ENCODE results near the gene WDR33. TPM values are rescaled to one million over a fixed set of nuclear protein-coding genes. Genes with fewer than 3 reads are reported as not detected.

WDR33 gene
- total RNA-seq, 2 donors from 2014 or later, result 46.0 to 47.4 TPM

DNA sequence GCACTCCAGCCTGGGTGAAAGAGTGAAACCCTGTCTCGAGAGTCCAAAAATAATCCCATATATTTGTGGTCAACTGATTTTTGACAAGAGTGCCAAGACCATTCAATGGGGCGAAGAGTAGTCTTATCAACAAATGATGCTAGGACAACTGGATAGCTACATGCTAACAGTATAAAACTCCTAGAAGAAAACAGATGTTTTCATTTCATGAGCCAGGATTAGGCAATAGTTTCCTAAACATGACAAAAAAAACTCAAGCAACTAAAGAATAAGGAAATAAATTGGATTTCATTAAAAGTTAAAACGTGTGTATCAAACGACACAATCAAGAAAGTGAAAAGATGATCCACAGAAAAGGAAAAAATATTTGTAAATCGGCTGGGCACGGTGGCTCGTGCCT lies 141.9 kb downstream of the WDR33 start:
- no peak for ATAC-seq
- no peak for DNase-seq
- intact Hi-C loops (cut with DNase I, micrococcal nuclease), result no loop called here

DNA sequence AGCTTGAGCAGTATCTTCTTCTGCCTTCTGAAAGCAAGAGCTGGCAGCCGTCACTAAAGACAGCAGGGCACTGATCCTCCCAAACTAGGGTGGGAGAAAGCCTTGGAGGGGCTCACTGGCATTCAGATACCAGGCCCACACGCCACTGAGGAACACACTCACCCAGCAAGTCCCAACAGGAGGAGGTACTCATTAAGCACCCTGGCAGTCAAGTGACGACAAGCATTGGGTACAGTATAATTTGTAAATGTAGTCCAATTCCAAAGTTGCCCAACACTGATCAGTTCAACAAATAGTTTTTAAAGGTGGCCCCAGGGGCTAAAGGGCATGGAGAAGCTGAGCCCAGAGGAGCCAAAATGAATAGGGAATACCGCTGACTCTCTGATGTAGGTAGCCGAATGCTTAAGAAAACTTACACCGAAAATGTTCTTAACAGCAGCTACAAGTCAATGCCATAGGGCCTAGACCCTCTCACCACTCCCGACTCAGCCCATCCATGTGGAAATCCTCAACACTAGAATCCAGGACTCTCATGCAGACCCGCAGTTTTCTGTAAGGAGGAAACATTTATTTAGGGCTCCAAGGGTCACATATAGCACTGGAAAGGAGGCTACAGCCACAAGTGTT lies 145.6 kb downstream of the WDR33 start:
- no peak for ATAC-seq
- intact Hi-C loops (cut with DNase I, micrococcal nuclease), result no loop called here
- no peak for DNase-seq

DNA sequence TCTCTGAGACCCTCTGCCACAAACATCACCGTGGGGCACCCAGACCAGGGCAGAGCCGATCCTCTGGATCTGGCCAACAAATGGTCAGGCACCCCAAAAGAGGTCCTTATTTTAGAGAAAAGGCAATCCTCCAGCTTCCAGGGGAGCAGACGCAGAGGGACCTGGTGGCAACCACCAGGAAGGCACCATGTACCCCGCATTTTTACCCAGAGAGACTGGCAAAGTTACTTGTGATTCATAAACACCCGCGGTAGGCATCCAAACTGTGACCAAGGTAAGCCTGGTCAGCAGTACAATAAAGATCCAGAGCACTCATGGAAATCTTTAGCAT lies 146.1 kb downstream of the WDR33 start:
- ATAC-seq (no peak), DNase-seq (no peak)
- intact Hi-C loops (cut with DNase I, micrococcal nuclease), result no loop called here

DNA sequence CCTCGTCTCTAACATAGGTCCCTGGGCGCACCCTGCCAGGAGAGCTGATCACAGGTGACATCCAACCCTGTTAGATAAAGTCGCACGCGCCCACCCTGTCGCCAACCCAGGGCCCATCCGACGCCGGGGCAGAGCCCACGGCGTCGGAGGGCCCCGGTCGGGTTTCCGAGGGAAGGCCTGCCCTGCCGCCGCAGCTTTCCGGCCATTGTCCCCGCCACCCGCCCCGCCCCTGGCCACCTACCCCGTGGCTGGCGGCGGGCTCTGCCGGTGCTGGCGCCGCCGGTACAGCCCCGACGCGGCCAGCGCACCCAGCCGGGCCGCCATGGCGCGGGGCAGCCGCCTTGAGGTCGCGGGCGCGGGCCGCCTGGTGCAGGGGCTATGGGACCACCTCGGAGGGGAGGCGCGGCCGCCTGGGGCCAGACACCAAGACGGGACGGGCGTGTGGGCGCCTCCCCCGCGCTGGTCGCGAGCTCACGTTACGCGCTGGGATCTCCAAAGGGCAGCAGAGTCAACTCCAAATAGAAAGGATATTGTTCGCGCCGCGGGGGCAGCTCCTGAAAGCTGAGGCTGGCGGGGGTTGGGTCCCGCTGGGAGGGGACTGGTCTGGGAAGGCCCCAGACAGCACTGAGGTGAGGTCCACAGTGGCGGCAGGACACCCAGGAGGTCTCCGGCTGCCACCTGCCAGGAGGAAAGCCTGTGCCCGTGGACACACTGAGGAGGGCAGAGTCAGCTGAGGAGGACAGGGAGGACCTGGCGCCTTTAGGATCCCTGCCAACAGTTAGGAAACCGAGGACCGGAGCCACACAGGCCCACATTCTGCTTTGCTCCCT lies 146.7 kb downstream of the WDR33 start:
- DNase-seq (peak in 1 of 2 donors; percentile 25), ATAC-seq (peak; percentile 53)
- intact Hi-C loops (cut with DNase I, micrococcal nuclease), result no loop called here

DNA sequence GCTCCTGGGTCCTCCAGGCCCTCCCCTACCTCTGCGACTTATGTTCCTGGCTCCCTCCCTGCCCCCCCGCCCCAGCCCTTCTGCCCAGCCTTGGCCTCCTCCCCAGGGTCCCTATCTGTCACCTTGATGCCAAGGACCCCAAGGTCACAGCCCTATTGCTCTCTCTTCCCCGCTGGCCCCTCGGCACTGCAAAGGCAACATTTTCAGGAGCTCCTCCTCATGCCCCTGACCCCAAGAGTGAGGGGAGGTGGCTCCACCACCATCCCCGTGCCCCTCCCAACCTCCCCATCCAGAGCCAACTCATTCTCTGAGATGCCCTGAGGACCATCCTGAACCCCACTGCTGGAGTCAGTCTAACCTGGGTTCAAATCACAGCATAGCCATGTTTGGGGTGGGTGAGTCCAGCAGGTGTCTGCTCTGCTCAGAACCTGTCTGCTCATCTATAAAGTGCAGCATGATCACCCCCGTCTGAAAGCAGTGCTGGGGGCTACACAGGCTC lies 147.4 kb downstream of the WDR33 start:
- no peak for ATAC-seq
- no peak for DNase-seq
- intact Hi-C loops (cut with DNase I, micrococcal nuclease), result no loop called here

DNA sequence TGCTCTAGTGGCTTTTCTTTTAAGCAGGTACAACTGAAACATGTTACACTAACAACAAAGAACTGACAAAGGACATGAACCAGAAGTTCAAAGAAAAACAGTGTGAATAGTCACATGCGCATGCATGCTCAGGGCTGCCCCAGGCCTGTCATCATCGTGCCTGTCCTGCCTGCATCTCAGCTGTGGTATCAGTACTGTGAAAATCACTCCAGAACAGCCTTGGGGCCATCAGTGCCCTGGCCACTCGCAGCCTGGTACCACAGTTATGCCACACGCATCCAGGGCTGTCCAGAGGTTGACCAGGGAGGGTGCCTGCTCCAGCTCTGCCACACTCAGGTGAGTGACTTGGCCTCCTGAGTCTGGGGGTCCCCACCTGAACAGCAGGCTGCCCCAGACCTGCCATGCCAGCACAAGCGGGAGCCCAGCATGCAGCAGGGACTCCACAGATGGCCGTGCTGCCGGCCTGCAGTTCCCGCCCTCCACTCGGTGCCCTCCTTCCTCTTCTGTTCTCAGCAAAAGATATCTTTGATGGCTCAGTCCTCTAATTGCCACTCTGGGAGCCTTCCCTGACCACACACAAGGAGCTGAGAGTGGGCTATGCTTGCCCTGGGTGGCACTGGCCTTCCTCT lies 147.9 kb downstream of the WDR33 start:
- ATAC-seq, result no peak
- intact Hi-C loops (cut with DNase I, micrococcal nuclease), result no loop called here
- DNase-seq, result peak in 1 of 2 donors; percentile 23

DNA sequence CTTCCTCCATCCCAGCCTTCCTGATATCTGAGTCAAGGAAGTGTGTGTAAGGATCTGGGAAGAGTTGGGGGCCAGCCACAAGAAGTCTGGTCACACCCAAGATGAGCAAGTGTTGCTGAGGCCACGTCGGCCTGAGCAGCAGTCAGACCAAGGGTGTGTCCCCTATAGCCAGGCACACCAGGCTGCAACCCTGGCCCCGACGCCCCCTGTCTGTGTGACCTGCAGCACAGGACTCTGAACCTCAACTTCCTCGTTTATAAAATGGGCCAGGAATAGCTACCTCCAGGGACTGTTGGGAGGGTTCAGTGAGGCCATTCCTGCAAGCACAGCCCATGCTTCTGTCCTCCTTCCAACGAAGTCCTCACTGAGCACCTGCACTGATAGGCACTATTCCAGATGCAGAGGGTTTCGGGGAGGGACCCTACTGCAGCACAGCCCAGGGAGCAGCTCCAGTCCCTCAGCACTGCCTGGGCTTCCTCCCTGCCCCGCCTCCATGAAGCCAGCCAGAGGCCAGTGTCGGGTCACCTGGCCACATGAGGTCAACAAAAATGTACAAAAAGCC lies 148.9 kb downstream of the WDR33 start:
- intact Hi-C loops (cut with DNase I, micrococcal nuclease), result no loop called here
- peak; percentile 41 for ATAC-seq

DNA sequence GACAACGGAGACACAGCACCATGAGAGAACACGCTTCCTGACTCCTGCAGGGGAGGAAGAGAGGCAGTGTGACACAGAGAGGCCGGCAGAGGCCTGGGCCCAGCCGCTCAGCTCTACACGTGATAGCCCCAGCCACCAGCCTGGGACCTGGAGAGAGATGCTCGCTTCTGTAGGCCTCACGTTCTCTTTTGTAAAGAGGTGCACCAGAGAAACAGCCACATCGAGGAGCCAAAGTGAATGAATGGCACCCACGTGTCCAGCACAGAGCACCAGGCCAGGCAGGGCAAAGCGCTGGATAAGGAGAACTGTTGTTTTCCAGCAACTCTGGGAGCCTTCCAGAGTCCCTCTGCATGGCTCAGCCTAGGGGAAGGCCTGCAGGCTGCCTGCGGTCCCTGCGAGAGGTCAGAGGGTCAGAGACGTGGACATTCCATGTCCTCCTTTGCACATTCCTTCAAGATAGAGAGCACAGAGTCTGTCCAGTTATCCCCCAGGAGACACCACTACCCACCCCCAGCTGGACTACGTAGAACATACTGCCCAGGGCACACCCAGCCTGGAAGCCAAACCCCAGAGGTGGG lies 149.8 kb downstream of the WDR33 start:
- ATAC-seq (no peak), DNase-seq (peak in 1 of 2 donors; percentile 24)
- intact Hi-C loops (cut with DNase I, micrococcal nuclease), result no loop called here

More for the DNA sequence above, 148.9 kb downstream of the WDR33 start:
- peak in 1 of 2 donors; percentile 21 for DNase-seq

DNA sequence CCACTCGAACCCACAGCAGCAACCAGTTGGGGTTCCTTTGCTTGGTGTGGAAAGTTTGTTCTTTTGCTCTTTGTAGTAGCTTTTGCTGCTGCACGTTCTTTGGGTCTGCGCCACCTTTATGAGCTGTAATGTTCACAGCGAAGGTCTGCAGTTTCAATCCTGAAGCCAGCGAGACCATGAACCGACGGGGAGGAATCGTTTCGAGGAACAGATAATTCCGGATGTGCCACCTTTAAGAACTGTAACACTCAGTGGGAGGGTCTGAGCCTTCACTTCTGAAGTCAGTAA lies 150.7 kb downstream of the WDR33 start:
- intact Hi-C loops (cut with DNase I, micrococcal nuclease), result no loop called here
- peak in 1 of 2 donors; percentile 17 for DNase-seq
- no peak for ATAC-seq

DNA sequence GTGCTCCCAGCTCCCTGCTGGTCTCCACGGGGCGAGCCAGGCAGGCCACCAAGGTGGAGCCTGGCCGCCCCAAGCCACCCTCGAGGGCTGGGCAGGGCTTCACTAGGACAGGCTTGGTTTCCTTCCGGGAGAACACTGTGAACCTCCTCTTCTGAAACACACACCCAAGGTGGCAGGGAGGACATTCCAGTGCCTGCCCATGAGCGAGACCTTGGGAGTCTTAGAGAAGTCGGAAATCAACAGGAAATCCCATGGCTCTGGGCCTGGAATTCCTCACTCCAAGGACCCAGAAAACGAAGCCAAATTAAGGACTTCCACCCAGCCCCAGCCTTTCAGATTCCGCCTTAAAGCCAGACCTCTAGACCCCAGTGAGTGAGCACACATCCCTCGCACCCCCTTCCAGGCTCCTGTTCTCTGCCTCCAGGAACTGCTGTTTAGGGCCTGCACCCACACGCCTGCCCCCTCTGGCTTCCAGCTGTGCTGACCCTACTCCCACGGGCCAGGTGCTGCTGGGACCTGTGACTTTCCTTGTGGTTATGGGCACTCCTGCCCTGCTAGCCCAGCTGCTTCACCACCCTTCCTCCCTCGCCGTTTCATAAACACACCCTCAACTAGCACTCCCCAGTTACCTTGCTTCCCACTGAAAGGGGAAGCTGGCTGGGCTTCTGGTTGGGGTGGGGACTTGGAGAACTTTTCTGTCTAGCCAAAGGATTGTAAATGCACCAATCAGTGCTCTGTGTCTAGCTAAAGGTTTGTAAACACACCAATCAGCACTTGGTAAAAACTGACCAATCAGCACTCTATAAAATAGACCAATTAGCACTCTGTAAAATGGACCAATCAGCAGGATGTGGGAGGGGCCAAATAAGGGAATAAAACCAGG lies 151.3 kb downstream of the WDR33 start:
- ATAC-seq (peak; percentile 12), DNase-seq (peak in 1 of 2 donors; percentile 31)
- intact Hi-C loops (cut with DNase I, micrococcal nuclease), result no loop called here

DNA sequence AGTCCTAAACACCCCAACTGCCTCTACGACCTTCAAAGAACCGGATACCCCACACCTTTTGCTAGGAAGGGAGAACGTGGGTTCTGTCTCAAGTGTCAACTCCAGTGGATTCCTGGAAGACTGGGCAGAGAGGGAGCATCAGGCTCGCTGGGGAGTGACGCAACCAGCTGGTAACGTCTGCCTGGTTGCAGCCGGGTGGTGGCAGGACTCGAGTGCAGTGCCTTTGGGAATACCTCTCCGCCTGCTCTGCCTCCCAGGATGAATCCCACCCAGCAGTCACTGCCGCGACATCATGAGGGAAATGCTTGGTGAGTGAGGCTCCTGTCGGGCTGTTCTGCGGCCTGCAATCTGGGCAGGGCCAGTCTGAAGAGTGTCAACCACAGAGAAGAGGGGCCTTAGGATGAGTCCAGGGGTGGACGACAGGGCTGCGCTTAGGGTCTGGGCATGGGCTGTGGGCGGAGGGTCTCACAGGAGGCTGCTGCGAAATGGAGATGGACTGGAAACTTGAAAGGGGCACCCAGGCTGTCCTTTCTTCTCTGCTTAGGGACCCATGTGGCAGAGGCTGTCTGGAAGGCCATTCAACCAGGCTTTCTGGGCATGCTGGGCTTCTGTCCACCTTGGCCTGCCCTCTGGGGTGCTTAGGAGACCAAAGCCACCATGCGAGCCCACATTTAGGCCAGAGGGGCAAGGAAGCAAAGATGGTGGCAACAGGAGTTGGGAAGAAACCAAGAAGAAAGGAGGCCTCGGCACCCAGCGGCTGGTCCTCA lies 152.1 kb downstream of the WDR33 start:
- intact Hi-C loops (cut with DNase I, micrococcal nuclease), result no loop called here
- ATAC-seq (no peak), DNase-seq (peak in 1 of 2 donors; percentile 50)

DNA sequence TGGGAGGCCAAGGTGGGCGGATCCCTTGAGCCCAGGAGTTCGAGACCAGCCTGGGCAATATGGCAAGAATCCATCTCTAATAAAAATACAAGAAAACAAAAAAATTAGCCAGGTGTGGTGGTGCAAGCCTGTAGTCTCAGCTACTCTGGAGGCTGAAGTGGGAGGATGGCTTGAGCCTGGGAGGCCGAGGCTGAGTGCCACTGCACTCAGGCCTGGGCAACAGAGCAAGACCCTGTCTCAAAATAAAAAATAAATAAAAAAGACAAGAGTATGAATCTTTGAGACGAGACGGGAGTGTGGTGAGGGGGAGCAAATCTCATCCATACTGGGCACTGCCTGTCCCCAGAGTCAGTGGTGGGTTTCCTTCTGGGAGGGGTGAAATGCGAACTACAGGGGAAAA lies 152.8 kb downstream of the WDR33 start:
- no peak for ATAC-seq
- no peak for DNase-seq
- intact Hi-C loops (cut with DNase I, micrococcal nuclease), result no loop called here

DNA sequence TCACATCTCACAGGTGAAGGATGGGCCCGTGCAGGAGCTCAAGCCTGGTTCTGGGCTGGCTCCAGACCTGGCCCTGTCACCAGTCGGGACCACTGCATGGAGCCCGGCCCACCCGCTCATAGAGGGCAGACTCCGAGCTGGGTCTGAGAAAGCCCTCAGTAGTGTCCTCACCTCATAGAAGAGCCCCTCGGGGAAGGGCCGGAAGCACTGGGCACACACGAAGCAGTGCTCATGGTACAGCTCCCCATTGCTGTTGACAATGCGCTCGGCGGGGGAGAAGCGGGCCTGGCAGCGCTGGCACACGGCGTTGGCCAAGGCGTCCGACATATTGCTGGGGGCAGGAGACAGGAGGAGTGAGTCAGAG lies 153.8 kb downstream of the WDR33 start:
- ATAC-seq, result no peak
- peak in 1 of 2 donors; percentile 5 for DNase-seq
- intact Hi-C loops (cut with DNase I, micrococcal nuclease), result no loop called here

DNA sequence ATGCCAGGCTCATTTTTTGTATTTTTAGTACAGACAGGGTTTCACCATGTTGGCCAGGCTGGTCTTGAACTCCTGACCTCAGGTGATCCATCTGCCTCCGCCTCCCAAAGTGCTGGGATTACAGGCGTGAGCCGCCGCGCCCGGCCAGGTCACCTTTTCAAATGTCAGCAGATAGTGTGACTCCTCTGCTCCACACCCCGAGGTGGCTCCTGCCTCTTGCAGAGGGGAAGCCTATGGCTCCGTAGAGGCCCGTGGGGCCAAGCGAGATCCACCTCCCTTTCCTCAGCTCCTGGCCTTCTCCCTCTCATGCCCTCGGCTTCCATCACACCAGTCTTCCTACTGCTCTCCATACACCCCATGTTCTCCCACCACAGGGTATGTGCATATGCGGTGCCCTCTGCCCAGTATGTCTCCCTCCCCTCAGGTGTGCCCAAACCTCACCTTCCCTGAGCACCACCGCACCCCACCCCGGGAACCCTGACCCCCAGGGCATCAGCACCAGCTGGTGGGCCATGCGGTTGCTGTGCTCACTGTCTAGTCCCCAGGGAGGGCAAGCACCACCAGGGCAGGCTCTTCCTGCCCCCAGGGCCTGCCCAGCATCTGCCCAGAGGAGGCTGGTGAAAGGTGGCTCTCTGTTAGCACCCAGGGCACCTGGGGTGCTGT lies 154.3 kb downstream of the WDR33 start:
- no peak for ATAC-seq
- intact Hi-C loops (cut with DNase I, micrococcal nuclease), result no loop called here

DNA sequence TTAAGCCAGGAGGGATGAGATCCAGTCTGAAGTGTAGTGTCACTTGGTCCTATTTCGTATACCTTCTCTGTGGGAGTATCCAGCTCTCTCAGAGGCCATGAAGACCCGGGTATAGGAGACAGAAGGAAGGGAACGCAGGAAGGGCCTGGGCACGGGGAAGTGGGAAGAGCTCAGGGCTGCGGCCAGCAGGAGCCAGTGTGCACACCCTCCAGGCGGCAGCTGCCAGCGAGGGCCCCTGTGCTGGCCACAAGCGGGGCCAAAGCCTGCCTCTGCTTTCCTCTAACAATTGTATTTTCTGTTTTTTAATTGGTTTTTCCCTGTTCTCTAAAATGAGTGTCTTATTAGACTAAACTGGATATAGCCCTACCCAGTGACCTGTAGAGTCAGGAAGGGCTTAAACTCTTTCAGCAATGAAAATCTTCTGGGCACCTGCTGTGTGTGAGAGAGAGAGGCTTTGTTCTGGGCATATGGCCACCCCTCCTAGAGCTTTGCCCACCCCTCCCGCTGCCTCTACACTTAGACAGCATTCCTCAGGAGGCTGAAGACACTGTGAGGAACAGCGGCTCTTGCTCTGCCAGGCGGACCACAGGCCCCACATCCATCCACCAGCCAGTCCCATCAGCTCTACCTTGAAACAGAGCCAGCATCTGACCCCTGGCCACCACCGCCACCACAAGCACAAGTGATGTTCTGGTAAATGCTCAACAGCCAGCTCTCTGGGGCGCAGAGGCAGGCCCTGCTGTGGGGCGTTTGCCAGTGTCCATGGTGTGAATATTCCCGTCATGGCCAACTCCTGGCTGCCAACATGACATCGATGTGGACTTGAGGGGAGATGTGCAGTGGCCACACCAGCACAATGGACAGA lies 155.5 kb downstream of the WDR33 start:
- DNase-seq (peak in 1 of 2 donors; percentile 4), ATAC-seq (no peak)
- intact Hi-C loops (cut with DNase I, micrococcal nuclease), result no loop called here

More for the DNA sequence above, 154.3 kb downstream of the WDR33 start:
- no peak for DNase-seq

DNA sequence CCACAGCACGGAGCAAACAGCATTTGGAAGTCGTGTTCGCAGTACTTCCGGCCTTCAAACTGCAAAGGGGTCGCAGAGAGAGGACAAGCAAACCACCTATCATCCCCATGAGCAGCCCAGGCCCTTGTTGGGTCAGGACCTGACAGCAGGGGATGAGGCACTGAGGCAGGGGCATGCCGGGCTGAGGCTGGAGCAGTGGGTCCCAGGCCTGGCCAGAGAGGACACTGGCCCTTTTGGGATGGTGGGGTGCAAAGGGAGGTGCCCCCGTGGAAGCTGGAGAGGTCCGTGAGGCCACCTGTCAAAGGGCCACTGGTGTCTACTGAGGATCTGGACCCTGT lies 156.2 kb downstream of the WDR33 start:
- intact Hi-C loops (cut with DNase I, micrococcal nuclease), result no loop called here
- ATAC-seq (no peak), DNase-seq (no peak)

Data from left colon (tissue), 2 donors.